GM21528 (cell line): ENCODE results near the gene CREG2.
"Not testable (repeated sequence)": the region's sequence is repeated elsewhere in the genome, so short reads cannot be mapped to it uniquely, and the experiment has no call there.

Source experiments
- ATAC-seq: cut with Tn5 transposase; IDR thresholded peaks from one replicate; pipeline ENCODE4 v1.9.1; 2021; ENCODE audit warnings: mild to moderate bottlenecking, moderate library complexity; ENCODE audit not compliant: unreplicated experiment, low FRiP score

CREG2 gene

GRCh38 chr2:101349893-101350662, 37.2 kb downstream of the CREG2 start:
- no peak for ATAC-seq

- no peak for ATAC-seq
These were observed 38.4 kb downstream of the CREG2 start for GRCh38 chr2:101348883-101349282.

- ATAC-seq, result no peak
These were observed 40.4 kb downstream of the CREG2 start for GRCh38 chr2:101346909-101347308.

GRCh38 chr2:101344137-101344536, 43.2 kb downstream of the CREG2 start:
- no peak for ATAC-seq

GRCh38 chr2:101342625-101343008, 44.7 kb downstream of the CREG2 start:
- no peak for ATAC-seq

GRCh38 chr2:101341901-101342624, 45.2 kb downstream of the CREG2 start:
- no peak for ATAC-seq

GRCh38 chr2:101341421-101341820, 45.9 kb downstream of the CREG2 start:
- ATAC-seq, result no peak

GRCh38 chr2:101340141-101340551, 47.2 kb downstream of the CREG2 start:
- no peak for ATAC-seq

GRCh38 chr2:101339266-101339880, 47.9 kb downstream of the CREG2 start:
- ATAC-seq, result no peak

- no peak for ATAC-seq
These were observed 49.4 kb downstream of the CREG2 start for GRCh38 chr2:101337877-101338276.

- no peak for ATAC-seq
These were observed 54.2 kb downstream of the CREG2 start for GRCh38 chr2:101332885-101333766.

- no peak for ATAC-seq
These were observed 56.1 kb downstream of the CREG2 start for GRCh38 chr2:101331202-101331601.

GRCh38 chr2:101330253-101330933, 56.9 kb downstream of the CREG2 start:
- no peak for ATAC-seq

- no peak for ATAC-seq
These were observed 58.3 kb downstream of the CREG2 start for GRCh38 chr2:101329026-101329425.

GRCh38 chr2:101328474-101329007, 58.8 kb downstream of the CREG2 start:
- no peak for ATAC-seq

GRCh38 chr2:101327863-101328394, 59.4 kb downstream of the CREG2 start:
- no peak for ATAC-seq

GRCh38 chr2:101325425-101325824, 61.9 kb downstream of the CREG2 start:
- ATAC-seq, result no peak

GRCh38 chr2:101316568-101316967, 70.7 kb downstream of the CREG2 start:
- ATAC-seq, result not testable (repeated sequence)

GRCh38 chr2:101311696-101312017, 75.6 kb downstream of the CREG2 start:
- ATAC-seq, result no peak
